IPS-NIHi7 (cell line): ENCODE results near the gene CDCA3.
"Not testable (repeated sequence)": the region's sequence is repeated elsewhere in the genome, so short reads cannot be mapped to it uniquely, and the experiment has no call there.

Experiments
- DNase-seq: peaks from one replicate; pipeline ENCODE4 v3.0.0; 2012; ENCODE audit warnings: mixed read lengths; ENCODE audit errors: extremely low spot score

Gene CDCA3

DNA sequence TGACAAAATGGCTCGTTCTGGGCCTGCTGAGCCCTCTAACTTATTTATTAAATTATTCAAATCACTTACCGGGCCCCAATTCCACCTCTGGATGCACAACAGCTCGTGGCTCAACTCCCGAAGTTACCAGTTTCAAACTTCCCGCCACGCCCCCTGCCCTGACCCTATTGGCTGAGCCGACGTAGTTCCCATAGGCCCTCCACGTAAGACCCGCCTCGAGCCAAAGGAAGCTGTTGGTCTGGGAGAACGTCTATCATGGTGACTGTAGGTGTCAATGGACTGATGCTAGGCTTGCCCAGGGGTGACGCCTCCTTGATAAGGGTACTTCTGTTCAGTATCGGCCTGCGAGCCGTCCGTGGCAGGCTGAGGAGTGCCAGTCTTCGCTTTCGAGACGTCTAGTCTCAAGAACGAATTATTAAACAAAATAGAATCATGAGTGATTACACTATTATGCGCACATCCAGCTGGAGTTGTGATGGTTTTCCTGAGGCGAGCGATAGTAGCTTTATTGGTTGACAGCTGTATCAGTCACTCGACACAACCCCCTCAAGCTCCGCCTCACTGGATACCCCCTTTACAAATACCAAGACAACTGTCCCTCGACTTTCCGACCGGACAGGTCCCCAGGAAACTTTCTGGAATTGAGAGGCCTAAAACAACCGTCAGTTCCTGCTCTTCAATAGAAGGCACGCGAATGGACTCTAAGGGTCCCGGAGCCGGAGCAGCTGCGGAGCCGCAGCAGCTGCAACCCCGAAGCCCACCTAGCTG, at the start of gene CDCA3:
Gene CDCA3, minus strand, starts transcription at position 134 of the 768 bp plus-strand sequence. CDS start 334 bp downstream, outside the sequence.
- DNase-seq = peak; percentile 100

DNA sequence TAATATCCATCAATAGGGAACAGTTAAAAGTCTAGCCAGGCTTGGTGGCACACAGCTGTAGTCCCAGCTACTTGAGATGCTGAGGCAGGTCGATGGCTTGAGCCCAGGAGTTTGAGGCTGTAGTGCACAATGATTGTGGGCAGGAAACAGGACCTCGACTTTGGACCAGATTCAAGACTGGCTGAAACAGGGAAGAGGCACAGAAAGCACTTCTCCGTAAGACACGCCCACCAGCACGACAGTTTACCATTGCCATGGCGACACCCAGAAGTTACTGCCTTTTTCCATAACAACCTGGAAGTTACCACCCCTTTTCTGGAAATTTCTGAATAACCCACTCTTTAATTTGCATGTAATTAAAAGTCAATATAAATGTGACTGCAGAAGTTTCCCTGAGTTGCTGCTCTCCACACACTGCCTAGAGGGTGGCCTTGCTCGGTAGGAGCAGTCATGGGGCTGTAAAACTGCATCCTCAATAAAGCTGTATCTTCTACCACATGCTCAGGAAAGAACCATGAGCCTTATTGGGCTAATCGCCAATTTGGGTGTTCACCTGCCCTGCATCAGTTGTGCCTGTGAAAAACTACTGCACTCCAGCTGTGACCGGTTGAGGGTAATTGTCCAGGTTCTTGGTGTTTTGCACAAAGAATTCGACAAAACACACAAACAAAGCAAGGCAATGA, 48.9 kb upstream of the CDCA3 start:
- DNase-seq = no peak

DNA sequence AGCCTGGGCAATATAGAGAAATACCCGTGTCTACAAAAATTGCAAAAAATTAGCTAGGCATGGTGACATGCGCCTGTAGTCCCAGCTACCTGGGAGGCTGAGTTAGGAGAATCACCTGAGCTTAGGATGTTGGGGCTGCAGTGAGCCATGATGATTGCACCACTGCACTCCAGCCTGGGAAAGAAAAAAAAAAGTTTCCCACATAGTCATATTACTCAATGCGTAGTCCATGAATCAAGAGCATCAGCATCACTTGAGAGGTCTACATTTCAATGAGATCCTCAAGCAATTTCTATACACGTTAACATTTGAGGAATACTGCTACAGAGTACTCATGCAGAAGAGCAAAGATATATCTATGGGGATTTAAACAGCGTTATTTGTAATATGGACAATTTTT, 48.3 kb upstream of the CDCA3 start:
- DNase-seq = no peak

DNA sequence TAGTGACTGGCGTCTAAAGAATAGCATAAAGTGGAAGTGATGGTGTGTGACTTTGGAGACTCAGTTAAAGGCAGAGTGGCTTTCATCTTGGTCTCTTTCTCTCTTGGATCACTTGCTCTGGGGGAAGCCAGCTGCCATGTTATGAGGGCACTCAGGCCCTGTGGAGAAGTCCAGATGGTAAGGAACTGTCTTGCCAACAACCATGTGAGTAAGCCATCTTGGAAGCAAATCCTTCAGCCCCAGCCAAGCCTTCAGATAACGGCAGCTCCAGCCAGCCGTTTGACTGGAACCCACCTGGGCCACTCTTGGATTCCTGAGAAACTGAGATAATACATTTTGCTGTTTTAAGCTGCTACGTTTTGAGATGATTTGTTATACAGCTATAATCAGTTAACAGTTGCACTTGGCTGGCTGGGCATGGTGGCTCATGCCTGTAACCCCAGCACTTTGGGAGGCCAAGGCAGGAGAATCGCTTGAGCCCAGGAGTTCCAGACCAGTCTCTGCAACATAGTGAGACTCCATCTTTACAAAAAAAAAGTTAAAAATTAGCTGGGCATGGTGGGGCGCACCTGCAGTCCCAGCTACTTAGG, 45.9 kb upstream of the CDCA3 start:
- DNase-seq = no peak

DNA sequence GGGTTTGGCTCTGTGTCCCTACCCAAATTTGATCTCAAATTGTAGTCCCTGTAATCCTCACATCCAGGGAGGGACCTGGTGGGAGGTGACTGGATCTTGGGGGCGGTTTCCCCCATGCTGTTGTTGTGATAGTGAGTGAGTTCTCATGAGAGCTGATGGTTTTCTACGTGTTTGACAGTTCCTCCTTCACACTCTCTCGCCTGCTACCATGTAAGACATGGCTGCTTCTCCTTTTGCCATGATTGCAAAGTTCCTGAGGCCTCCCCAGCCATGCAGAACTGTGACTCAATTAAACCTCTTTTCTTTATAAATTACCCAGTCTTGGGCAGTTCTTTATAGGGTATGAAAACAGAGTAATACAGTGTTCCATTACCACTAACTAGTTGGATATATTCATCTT, 43.2 kb upstream of the CDCA3 start:
- no peak for DNase-seq

DNA sequence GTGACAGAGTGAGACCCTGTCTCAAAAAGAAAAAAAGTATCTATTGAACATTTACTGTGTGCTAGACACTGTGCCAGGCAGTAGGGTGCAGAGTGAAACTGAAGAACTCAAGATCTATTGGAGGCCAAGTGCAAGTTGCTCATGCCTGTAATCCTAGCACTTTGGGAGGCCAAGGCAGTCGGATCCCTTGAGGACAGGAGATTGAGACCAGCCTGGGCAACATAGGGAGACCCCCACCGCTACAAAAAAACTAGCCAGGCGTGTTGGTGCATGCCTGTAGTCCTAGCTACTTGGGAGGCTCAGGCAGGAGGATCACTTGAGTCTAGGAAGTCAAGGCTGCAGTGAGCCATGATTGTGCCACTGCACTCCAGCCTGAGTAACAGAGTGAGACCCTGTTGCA, 41.6 kb upstream of the CDCA3 start:
- not testable (repeated sequence) for DNase-seq

DNA sequence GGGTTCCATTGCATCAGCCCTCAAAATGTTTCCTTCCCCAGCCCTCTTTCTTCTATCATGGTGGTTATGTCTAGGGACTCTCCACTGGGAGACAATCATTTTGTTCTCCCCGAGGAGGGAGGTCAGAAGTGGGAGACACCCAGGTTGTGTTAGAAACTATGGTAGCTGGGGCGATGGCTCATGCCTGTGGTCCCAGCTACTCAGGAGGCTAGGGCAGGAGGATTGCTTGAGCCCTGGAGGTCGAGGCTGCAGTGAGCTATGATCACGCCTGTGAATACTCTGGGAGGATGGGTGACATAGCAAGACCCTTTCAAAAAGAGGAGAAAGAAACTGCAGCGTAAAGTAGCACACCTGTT, 40.5 kb upstream of the CDCA3 start:
- no peak for DNase-seq

DNA sequence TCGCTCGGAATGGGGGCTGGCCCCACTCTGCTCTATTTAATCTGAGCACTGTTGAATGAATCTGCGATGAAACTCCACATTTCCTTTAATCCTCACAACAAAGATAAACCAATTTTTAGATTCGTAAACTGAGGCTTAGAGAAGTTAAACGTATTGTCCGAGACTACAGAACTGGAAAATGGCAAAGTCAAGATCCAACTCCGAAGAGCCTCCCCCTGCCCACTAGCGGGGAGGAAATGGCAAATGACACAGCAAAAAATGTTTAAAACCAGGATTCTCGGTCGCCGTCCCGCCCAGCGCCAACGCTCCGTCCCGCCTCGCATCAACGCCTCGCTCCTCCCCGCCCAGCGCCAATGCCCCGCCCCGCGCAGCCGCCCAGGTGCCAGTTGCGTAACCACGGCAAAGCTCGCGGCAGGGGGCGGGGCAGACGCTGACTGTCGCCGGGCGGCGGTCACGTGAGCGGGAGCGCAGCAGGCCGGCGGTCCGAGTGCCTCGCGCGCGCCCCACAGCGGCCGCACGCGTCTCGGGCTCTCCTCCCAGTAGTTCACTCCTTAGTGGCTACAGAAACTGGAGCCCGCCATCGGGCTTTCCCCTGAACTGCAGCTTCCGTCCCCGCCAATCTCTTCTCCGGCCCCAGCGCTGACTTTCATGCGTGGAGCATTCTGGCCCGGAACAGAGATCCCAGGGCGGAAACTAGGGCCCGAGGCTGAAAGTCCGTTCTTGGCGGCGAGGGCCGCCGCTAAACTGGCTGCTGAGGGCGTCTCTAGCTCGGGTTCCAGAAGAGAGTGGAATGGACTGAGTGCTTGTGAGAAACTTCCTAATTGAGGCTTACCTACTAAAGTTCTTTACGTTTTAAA, 39.9 kb upstream of the CDCA3 start:
- DNase-seq = peak; percentile 91

DNA sequence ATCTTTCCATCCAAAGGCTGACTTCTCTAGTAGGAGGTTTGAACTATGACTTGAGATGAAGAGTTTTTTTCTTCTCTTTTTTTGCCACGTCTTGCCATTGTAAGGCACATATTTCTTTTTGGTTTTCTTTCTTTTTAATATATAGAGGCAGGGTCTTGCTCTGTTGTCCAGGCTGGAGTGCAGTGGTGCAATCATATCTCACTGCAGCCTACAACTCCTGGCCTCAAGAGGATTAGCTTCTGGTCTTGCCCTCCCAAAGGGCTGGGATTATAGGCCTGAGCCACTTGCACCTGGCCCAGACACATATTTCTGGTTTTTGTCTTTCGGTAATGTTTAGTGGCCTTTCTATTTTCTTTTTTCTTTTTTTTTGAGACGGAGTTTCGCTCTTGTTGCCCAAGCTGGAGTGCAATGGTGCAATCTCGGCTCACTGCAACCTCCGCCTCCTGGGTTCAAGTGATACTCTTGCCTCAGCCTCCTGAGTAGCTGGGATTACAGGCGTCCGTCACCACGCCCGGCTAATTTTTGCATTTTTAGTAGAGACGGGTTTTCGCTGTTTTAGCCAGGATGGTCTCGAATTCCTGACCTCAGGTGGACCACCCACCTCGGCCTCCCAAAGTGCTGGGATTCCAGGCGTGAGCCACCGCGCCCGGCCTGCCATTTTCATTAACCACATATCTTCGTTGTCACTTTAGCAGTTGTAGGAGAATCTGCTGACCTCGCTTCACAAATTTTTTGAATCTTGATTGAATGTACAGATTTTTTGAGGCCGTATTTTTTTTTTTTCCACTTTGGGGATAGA, 38.9 kb upstream of the CDCA3 start:
- DNase-seq = not testable (repeated sequence)

DNA sequence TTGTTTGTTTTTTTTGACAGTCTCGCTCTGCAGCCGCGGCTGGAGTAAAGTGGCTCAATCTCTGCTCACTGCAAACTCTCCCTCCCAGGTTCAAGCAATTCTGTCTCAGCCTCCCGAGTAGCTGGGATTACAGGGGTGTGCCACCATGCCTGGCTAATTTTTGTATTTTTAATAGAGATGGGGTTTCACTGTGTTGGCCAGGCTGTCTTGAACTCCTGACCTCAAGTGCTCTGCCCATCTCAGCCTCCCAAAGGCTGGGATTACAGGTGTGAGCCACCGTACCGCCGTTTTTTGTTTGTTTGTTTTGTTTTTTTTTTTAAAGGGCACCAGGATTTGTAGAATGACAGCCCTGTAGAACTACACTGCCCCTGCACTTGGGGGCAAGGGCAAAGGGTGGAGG, 37.7 kb upstream of the CDCA3 start:
- not testable (repeated sequence) for DNase-seq

DNA sequence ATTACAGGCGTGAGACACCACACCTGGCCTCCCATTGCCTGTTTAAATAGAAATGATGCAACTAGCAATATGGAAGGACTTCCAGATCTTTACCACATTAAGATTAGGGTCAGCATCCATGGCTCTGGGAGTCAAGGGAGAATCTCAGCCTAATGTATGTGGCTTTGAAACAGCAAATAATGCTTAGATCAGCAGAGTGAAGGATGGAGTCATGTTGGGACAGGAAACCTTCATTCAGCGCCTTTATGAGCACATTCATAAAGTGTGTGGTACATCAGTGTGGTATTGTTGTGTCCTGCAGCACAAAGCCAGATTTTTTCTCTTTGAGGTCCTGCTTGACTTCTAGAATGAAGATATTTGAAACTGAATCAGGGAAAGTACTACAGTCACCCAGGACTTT, 37.3 kb upstream of the CDCA3 start:
- DNase-seq = no peak

DNA sequence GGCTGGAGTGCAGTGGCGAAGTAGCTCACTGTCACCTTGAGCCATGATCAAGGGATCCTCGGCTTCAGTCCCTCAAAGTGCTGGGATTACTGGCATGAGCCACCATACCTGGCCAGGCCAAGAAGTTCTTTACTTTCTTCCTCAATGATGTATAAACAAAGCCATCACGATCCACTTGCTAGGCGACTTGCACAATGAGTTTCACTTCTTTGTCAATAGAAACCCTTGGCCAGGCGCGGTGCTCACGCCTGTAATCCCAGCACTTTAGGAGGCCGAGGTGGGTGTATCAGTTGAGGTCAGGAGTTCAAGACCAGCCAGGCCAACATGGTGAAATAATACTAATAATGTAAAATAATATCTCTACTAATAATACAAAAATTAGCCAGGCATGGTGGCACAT, 36.4 kb upstream of the CDCA3 start:
- DNase-seq = no peak

DNA sequence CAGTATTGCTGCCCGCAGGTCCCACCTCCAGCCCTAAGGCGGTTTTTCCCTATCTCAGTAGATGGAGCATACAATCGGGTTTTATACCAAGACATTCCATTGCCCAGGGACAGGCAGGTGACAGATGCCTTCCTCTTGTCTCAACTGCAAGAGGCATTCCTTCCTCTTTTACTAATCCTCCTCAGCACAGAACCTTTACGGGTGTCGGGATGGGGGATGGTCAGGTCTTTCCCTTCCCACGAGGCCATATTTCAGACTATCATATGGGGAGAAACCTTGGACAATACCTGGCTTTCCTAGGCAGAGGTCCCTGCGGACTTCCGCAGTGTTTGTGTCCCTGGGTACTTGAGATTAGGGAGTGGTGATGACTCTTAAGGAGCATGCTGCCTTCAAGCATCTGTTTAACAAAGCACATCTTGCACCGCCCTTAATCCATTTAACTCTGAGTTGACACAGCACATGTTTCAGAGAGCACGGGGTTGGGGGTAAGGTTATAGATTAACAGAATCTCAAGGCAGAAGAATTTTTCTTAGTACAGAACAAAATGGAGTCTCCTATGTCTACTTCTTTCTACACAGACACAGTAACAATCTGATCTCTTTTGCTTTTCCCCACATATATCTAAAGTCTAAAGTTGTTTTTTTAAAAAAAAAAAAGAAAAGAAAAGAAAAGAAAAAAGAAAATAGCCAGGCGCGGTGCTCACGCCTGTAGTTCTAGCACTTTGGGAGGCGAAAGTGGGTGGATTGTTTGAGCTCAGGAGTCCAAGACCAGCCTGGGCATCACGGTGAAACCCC, 35.3 kb upstream of the CDCA3 start:
- not testable (repeated sequence) for DNase-seq

DNA sequence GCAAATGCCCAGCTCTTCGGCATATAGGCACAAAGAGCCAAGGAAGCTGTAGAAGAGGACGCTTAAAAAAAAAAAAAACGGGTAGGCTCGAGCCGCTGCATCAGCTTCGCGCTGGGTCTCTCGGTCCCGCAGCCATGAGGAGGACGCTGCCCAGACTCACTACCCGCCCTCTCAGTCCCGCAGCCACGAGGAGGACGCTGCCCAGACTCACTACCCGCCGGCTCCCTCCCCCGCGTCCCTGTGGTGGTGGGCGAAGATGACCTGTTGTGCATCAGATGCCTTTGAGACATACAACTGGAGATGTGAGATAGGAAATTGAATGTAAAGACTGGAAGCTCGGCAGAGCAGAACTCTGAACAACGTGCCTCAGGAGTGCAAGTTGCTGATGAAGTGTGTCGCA, 33.5 kb upstream of the CDCA3 start:
- no peak for DNase-seq

DNA sequence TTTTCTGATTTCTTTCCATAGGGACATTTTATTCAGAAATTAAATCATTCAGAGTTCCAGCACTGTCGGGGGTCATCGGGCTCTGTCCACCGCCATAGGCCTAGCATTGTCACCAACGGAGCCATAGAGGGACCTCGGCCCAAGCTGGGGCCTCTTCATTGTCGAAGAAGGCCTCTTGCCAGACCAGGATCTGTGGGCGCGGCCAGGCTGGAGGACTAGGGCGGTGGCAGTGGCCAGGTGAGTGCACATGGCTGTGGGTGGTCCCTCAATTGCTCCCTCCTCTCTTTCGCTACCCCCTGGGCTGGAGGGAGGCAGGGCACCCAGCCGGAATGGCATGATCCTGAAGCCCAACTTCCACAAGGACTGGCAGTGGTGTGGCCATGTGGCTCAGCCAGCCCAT, 32.6 kb upstream of the CDCA3 start:
- DNase-seq = no peak

DNA sequence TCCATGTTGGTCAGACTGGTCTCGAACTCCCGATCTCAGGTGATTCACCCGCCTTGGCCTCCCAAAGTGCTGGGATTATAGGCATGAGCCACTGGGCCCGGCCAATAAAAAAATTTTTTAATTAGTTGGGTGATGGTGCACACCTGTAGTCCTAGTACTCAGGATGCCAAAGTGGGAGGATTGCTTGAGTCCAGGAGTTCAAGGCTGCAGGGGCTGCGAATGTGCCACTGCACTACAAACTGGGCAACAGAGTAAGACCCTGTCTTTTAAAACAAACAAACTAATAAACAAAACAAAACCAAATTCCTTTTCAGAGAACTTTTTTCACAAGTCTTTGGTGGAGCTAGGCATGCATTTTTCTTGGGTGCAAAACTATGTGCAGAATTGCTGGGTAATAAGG, 32.2 kb upstream of the CDCA3 start:
- no peak for DNase-seq

DNA sequence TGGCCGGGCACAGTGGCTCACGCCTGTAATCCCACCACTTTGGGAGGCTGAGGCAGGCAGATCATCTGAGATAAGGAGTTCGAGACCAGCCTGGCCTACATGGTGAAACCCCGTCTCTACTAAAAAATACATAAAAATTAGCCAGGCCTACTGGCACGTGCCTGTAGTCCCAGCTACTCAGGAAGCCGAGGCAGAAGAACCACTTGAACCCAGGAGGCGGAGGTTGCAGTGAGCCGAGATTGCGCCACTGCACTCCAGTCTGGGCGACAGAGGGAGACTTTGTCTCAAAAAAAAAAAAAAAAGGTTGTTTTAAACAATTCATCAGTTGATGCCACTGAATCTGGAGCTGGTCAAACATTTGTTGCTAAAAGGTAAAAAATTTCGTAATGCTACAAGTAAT, 28.7 kb upstream of the CDCA3 start:
- DNase-seq = not testable (repeated sequence)

DNA sequence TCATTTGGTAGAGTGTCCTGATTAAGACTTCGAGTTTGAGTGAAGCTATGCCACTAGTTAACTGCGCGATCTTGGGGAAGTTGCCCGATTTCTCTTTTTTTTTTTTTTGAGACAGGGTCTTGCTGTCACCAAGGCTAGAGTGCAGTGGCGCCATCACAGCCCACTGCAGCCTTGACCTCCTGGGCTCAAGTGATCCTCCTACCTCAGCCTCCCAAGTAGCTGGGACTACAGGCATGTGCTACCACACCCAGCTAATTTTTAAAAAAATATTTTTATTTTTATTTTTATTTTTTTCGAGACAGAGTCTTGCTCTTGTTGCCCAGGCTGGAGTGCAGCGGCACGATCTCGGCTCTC, 22.9 kb upstream of the CDCA3 start:
- not testable (repeated sequence) for DNase-seq

DNA sequence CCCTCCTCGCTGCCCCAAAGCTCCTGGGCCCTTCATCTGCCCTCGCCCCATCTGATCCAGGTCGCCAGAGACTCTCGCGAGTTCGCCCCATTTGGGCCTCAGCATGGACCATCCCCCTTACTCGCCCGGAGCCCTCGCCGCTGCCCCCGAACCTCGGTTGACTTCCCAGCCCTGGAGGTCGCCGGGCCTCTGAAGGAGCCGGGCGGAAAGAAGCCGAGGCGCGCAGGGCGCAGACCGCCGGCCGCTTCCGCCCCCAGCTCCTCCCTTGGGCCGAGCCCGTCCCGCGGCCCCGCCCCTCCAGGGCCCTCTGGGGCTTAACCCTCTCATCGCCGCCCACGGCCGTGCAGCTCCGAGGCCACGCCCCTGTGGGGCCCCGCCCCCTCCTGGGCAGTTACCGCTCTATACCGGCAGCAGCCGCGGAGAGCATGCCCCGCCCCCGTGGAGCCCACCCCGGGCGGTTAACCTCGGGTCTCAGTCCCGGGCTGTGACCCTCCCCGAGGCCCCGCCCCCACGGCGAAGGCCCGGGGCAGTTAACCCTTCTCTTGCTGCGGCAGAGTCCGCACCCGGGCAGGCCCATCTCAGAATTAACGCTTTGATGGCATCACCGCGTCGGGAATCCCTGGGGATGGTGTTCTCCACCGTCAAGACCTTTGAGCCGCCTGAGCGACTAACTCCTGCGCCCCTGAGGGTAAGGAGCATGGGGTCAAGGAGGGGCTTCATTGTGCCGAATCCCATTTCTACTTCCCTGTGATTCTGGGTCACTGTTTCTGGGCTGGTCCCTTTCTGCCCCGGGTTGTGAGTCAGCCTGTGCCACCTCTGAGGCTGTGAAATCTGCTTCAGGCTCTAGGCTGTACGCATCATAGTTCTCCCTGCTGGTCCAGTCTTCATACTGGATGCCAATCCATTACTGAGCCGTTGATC, 22.3 kb upstream of the CDCA3 start, which contains the start of gene SPSB2:
Gene SPSB2, minus strand, starts transcription at position 210 of the 921 bp plus-strand sequence. CDS start 402 bp downstream, outside the sequence.
- peak; percentile 98 for DNase-seq
